IPS-18c (cell line): Measurements from ENCODE around the gene SUSD1.
"Not testable (repeated sequence)": the region's sequence is repeated elsewhere in the genome, so short reads cannot be mapped to it uniquely, and the experiment has no call there.

Source experiments
- H3K4me3 ChIP-seq: 2 replicates; pipeline ENCODE4 v1.7.0; 2013; ENCODE audit warnings: low read depth, mild to moderate bottlenecking, low read length, moderate library complexity; ENCODE audit not compliant: insufficient read depth
- H3K9me3 ChIP-seq: one replicate; pipeline ENCODE4 v1.6.1; 2013; ENCODE audit warnings: mild to moderate bottlenecking, low read length, moderate library complexity; ENCODE audit not compliant: control insufficient read depth, insufficient read depth

The SUSD1 gene

GRCh38 chr9:112145886-112146285, 29.2 kb downstream of the SUSD1 start:
- H3K9me3 ChIP-seq = no peaks in the 10 kb centered on the region
- H3K4me3 ChIP-seq = no peak overlapping the region

- no peak overlapping the region for H3K4me3 ChIP-seq
- no peaks in the 10 kb centered on the region for H3K9me3 ChIP-seq
Observed at GRCh38 chr9:112144807-112145206, 30.3 kb downstream of the SUSD1 start.

DNA sequence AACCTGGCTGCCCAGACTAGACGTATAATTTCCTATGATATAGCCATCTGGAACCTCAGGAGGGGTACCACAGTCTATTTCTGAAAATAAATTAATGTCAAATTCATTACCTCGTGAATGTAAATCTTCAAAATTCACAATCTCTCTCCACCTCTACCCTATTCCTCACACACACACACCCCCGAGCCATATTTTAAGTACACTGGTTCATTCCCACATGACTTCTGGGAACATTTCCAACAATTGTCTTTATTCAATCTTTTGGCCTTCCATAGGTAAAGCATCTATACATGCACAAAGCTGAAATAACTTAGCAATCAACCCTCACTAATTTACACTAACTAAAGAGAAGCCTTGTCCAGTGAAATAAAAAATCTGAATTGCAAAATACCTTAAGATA, 32.7 kb downstream of the SUSD1 start:
- no peak overlapping the region for H3K4me3 ChIP-seq
- no peaks in the 10 kb centered on the region for H3K9me3 ChIP-seq

DNA sequence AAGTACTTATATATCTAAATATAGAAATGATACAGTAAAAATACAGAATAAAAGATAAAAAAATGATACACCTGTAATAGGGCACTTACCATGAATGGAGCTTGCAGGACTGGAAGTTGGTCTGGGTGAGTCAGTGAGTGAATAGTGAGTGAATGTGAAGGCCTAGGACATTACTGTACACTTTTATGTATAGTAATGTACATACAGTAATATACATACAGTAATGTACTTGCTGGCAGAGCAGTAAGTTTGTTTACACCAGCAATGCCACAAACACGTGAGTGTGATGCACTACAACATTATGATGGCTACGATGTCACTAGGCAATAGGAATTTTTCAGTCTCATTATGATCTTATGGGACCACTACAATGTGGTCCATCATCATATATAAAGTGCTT, 34.2 kb downstream of the SUSD1 start:
- no peaks in the 10 kb centered on the region for H3K9me3 ChIP-seq

GRCh38 chr9:112137066-112137465, 38.0 kb downstream of the SUSD1 start:
- H3K9me3 ChIP-seq = no peaks in the 10 kb centered on the region

More for the DNA sequence above, 34.2 kb downstream of the SUSD1 start:
- no peak overlapping the region for H3K4me3 ChIP-seq

DNA sequence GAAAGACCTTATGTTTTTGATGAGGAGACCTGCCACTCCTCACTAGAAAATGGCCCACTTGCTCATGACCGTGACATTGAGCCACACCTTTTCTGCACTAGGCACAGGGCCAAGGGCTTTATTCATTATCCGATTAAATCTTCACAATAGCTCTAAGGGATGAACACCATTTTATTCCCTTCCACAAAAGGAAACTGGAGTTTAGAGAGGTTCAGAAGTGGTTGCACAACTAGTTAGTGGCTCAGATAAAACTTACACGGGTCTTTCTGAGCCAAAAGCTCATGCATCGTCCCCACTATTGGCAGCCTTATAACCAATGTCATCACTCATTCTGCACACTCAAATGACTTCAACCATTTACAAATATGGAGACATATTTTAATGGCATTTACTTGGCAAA, 39.4 kb downstream of the SUSD1 start:
- Histone ChIP-seq H3K9me3 (no peaks in the 10 kb centered on the region), H3K4me3 (no peak overlapping the region)

More at GRCh38 chr9:112137066-112137465, 38.0 kb downstream of the SUSD1 start:
- H3K4me3 ChIP-seq = no peak overlapping the region

DNA sequence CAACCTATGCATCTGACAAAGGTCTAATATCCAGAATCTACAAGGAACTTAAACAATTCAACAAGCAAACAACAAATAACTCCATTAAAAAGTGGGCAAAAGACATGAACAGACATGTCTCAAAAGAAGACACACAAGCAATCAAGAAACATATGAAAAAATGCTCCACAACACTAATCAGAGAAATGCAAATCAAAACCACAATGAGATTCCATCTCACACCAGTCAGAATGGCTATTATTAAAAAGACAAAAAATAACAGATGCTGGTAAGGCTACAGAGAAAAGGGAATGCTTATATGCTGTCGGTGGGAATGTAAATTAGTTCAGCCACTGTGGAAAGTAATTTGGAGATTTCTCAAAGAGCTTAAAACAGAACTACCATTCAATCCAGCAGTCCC, 41.3 kb downstream of the SUSD1 start:
- not testable (repeated sequence) for H3K4me3 ChIP-seq, H3K9me3 ChIP-seq

GRCh38 chr9:112132356-112132755, 42.7 kb downstream of the SUSD1 start:
- Histone ChIP-seq H3K9me3 (no peaks in the 10 kb centered on the region), H3K4me3 (no peak overlapping the region)

DNA sequence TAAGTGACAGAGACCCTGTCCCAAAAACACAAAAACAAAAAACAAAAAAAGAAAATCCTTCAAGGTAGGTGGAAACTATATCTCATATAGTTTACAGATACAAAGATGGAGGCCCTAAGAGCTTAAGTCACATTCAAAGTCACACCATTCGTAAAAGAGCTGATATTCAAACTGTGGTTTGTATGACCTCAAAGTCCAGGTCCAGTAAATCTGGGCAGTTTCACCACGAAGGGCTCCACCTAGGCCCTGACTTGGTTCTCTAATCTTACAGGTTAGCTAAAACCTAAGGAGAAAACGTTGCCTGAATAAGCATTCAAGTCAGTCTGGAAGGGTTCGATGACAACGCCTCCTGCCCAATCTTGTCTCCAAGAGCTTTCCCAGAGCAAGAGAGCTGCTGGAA, 44.1 kb downstream of the SUSD1 start:
- no peaks in the 10 kb centered on the region for H3K9me3 ChIP-seq
- no peak overlapping the region for H3K4me3 ChIP-seq

DNA sequence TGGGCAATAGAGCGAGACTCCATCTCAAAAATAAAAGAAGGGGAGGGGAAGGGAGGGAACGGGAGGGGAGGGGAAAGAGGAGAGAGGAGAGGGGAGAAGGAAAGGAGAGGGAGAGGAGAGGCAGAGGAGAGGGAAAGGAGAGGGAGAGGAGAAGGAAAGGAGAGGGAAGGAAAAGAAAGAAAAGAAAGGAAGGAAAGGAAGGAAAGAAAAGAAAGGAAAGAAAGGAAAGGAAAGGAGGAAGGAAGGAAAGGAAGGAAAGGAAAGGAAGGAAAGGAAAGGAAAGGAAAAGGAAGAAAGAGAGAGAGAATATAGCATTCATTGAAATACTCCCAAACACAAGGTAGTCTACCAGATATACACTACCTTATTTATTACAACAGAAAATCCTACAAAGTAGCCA, 44.8 kb downstream of the SUSD1 start:
- H3K4me3 ChIP-seq = no peak overlapping the region
- H3K9me3 ChIP-seq = no peaks in the 10 kb centered on the region

DNA sequence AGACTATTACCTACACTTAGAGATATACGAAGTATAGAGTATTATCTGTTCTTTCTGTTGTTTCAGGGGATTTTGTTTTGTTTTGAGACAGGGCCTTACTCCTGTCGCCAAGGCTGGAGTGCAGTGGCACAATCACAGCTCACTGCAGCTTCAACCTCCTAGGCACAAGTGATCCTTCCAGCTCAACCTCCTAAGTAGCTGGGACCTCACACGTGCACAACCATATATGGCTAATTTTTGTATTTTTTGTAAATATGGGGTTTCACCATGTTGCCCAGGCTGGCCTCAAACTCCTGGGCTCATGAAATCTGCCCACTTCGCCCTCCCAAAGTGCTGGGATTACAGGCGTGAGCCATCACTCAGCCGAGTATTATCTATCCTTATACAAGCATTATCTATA, 45.9 kb downstream of the SUSD1 start:
- H3K4me3 ChIP-seq = no peak overlapping the region
- H3K9me3 ChIP-seq = no peaks in the 10 kb centered on the region

DNA sequence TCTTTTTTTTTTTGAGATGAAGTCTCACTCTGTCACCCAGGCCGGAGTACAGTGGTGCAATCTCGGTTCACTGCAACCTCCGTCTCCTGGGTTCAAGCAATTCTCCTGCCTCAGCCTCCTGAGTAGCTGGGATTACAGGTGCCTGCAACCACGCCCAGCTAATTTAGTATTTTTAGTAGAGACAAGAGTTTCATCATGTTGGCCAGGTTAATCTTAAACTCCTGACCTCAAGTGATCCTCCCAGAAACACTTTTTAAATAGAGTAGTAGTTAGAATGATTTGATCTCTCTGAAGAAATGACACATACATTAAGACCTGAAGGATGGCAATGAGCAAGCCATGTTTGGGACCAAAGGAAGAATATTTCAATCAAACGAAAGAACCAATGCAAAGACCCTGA, 46.7 kb downstream of the SUSD1 start:
- not testable (repeated sequence) for H3K4me3 ChIP-seq, H3K9me3 ChIP-seq

DNA sequence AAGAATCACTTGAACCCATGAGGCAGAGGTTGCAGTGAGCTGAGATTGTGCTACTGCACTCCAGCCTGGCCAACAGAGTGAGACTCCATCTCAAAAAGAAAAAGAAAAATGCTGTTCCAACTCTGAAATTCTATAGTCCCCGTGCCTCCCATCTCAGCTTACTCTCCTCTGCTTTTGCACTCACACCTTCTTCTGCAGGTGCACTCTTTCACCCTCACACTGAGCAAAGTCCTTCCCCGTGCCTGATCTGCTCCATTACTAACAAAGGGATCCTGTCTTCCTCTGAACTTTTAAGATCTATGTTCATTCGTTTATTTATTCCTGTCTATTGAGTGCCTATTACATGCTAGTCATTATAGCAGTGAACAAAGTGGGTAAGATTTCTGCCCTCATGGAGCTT, 47.8 kb downstream of the SUSD1 start:
- no peak overlapping the region for H3K4me3 ChIP-seq
- no peaks in the 10 kb centered on the region for H3K9me3 ChIP-seq

DNA sequence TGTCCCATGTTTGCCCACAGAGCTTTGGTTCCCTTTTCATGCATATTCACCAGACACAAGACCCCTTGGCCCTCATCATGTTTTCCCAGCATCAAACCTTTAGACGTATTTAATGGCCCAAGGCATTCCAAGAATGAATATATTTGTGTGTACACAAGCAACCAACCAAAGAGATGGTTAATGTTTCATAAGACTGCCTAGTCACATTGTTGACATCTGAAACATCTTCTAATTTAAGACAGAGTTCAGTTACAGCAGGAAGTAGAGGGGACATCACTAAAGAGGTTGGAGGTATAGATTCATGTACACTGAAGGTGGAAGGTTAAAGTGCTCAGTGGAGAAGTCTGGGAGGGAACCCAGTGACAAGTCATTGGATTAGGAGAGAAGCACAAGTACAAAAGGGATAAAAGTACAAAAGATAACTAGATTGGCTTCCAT, 49.1 kb downstream of the SUSD1 start:
- H3K4me3 ChIP-seq = no peak overlapping the region
- H3K9me3 ChIP-seq = no peaks in the 10 kb centered on the region

DNA sequence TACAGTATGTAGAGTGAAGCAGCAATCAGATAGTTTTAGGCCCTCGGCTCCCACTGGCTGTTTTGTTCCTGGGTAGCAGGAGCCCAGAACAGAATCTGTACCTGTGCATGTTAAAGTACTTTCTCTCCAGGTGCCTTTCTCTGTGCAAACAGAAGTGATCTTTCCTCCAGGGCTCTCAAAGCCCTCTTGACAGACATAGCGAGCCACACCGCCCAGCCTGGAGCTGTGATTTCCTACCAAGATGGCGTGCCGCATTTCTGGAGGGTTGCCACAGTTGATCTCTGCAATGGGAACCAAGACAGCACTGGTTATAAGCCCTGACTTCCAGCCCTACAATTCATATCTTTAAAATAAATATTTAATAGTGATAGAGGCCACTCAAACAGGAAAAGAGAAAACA, 50.9 kb downstream of the SUSD1 start:
- H3K4me3 ChIP-seq = no peak overlapping the region
- H3K9me3 ChIP-seq = no peaks in the 10 kb centered on the region

- H3K4me3 ChIP-seq = no peak overlapping the region
- H3K9me3 ChIP-seq = no peaks in the 10 kb centered on the region
Observed at GRCh38 chr9:112121633-112122032, 53.5 kb downstream of the SUSD1 start.

GRCh38 chr9:112120439-112120925, 54.6 kb downstream of the SUSD1 start:
- Histone ChIP-seq H3K4me3 (no peak overlapping the region), H3K9me3 (no peaks in the 10 kb centered on the region)

GRCh38 chr9:112120030-112120341, 55.1 kb downstream of the SUSD1 start:
- Histone ChIP-seq H3K9me3 (no peaks in the 10 kb centered on the region), H3K4me3 (no peak overlapping the region)

DNA sequence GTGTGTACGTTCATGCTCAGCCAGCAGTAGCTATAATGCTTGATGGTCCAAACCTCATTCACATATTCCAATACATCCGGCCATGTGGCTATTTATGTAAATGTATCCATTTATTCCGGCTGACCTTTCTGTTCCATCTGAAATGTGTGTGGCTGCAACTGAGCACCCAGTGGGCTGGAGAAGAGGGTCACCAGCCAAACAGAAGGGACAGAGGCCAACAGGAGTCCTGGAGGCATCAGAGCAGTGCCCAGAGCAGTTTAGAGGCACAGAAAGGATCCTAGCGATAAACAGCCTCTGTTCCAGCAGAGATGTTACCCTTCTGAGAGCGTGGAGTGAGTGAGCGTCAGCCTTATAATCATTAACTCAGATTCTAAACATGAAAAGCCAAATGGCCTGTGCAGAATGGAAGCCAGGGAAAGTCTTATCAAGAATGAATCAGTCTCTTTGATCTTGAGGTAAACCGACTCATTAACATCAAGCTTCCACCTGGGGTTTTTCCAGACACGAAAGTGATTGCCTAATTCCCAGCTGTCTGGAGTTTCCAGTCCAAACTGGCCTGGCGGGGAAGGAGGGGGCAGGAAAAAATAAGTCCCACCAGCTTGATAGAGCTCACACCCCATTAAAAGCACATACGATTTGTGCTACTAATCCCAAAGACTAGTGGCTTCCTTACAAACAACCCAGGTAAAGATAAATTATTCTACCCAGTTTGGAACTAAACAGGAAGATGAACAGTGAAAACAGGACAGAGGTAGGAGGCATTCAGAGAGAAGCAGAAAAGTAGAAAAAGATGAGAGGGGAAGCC, 55.7 kb downstream of the SUSD1 start:
- Histone ChIP-seq H3K4me3 (no peak overlapping the region), H3K9me3 (no peaks in the 10 kb centered on the region)
